ENCODE results near the gene CENPE.

Gene CENPE

DNA sequence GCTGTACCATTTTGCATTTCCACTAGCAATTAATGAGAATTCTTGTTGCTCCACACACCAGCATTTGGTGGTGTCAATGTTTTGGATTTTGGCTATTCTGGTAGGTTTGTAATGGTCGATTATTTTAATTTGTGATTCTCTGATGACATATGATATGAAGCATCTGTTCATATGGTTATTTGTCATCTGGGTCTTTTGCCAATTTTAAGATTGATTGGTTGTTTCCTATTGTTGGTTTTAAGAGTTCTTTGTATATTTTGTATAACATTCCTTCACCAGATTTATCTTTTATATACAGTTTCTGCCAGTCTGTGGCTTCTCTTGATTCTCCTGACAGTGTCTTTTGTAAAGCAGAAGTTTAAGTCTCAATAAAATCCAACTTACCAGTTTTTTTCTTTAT is 80.0 kb downstream of the CENPE start:
- Histone ChIP-seq H3K9me2 (replicated peaks; ENCODE audit: control insufficient read depth, low read length) (no peaks in the 10 kb centered on the region), H3K79me2 (ENCODE audit: control insufficient read depth, low read length) (no peaks in the 10 kb centered on the region), H3K27ac (ENCODE audit: low read depth, low read length) (no peak overlapping the region), H3K4me2 (ENCODE audit: low read length) (no peak overlapping the region), H3F3A (ENCODE audit: control insufficient read depth, insufficient read depth) (peaks cover 3% of the 10 kb centered on the region), H3K27me3 (ENCODE audit: control insufficient read depth, low read length) (no peaks in the 10 kb centered on the region), H4K20me1 (ENCODE audit: control insufficient read depth, insufficient read depth, low read depth, low read length) (no peaks in the 10 kb centered on the region), H3K4me1 (ENCODE audit: control insufficient read depth, low read length) (no peaks in the 10 kb centered on the region), H3K36me3 (ENCODE audit: control insufficient read depth, low read length) (peaks cover 64% of the 10 kb centered on the region), H3K9me3 (ENCODE audit: control insufficient read depth, insufficient read depth, low read length) (no peaks in the 10 kb centered on the region), H3K4me3 (ENCODE audit: low read length) (no peak overlapping the region)
- TF ChIP-seq, protein P1, sequence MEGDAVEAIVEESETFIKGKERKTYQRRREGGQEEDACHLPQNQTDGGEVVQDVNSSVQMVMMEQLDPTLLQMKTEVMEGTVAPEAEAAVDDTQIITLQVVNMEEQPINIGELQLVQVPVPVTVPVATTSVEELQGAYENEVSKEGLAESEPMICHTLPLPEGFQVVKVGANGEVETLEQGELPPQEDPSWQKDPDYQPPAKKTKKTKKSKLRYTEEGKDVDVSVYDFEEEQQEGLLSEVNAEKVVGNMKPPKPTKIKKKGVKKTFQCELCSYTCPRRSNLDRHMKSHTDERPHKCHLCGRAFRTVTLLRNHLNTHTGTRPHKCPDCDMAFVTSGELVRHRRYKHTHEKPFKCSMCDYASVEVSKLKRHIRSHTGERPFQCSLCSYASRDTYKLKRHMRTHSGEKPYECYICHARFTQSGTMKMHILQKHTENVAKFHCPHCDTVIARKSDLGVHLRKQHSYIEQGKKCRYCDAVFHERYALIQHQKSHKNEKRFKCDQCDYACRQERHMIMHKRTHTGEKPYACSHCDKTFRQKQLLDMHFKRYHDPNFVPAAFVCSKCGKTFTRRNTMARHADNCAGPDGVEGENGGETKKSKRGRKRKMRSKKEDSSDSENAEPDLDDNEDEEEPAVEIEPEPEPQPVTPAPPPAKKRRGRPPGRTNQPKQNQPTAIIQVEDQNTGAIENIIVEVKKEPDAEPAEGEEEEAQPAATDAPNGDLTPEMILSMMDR (IDR thresholded peaks at IDR 0.05; ENCODE audit: low read depth, low read length, poor library complexity, severe bottlenecking): no peak
- TF ChIP-seq EZH2phosphoT487 (IDR thresholded peaks at IDR 0.05; ENCODE audit: borderline replicate concordance, low read length): no peak

GRCh38 chr4:103111598-103111997 is 86.5 kb downstream of the CENPE start:
- TF ChIP-seq, protein P1 (IDR thresholded peaks at IDR 0.05; ENCODE audit: low read depth, low read length, poor library complexity, severe bottlenecking): no peak
- TF ChIP-seq EZH2phosphoT487 (IDR thresholded peaks at IDR 0.05; ENCODE audit: borderline replicate concordance, low read length): no peak

GRCh38 chr4:103108542-103108941 is 89.6 kb downstream of the CENPE start:
- Histone ChIP-seq H3K27me3 (ENCODE audit: control insufficient read depth, low read length) (no peaks in the 10 kb centered on the region), H3K79me2 (ENCODE audit: control insufficient read depth, low read length) (no peaks in the 10 kb centered on the region), H3K9me2 (replicated peaks; ENCODE audit: control insufficient read depth, low read length) (no peaks in the 10 kb centered on the region), H3K36me3 (ENCODE audit: control insufficient read depth, low read length) (peaks cover 58% of the 10 kb centered on the region), H3K4me3 (ENCODE audit: low read length) (no peak overlapping the region), H3K27ac (ENCODE audit: low read depth, low read length) (no peak overlapping the region), H3K4me2 (ENCODE audit: low read length) (no peak overlapping the region), H4K20me1 (ENCODE audit: control insufficient read depth, insufficient read depth, low read depth, low read length) (no peaks in the 10 kb centered on the region; the same call in 1 of the 2 replicates), H3K4me1 (ENCODE audit: control insufficient read depth, low read length) (no peaks in the 10 kb centered on the region), H3F3A (ENCODE audit: control insufficient read depth, insufficient read depth) (peaks cover under 1% of the 10 kb centered on the region; the same call in 1 of the 2 replicates), H3K9me3 (ENCODE audit: control insufficient read depth, insufficient read depth, low read length) (no peaks in the 10 kb centered on the region)
- no peak for TF ChIP-seq EZH2phosphoT487 (IDR thresholded peaks at IDR 0.05; ENCODE audit: borderline replicate concordance, low read length)
- TF ChIP-seq, protein P1 (IDR thresholded peaks at IDR 0.05; ENCODE audit: low read depth, low read length, poor library complexity, severe bottlenecking): no peak

More at GRCh38 chr4:103111598-103111997, 86.5 kb downstream of the CENPE start:
- H3K27me3 ChIP-seq (ENCODE audit: control insufficient read depth, low read length): no peaks in the 10 kb centered on the region
- peaks cover 3% of the 10 kb centered on the region for H3F3A ChIP-seq (ENCODE audit: control insufficient read depth, insufficient read depth)
- no peaks in the 10 kb centered on the region for H3K9me2 ChIP-seq (replicated peaks; ENCODE audit: control insufficient read depth, low read length)
- peaks cover 67% of the 10 kb centered on the region for H3K36me3 ChIP-seq (ENCODE audit: control insufficient read depth, low read length)
- no peaks in the 10 kb centered on the region for H3K4me1 ChIP-seq (ENCODE audit: control insufficient read depth, low read length)
- no peak overlapping the region for H3K4me3 ChIP-seq (ENCODE audit: low read length)
- H3K27ac ChIP-seq (ENCODE audit: low read depth, low read length): no peak overlapping the region
- no peaks in the 10 kb centered on the region; the same call in 1 of the 2 replicates for H4K20me1 ChIP-seq (ENCODE audit: control insufficient read depth, insufficient read depth, low read depth, low read length)
- no peak overlapping the region for H3K4me2 ChIP-seq (ENCODE audit: low read length)
- no peaks in the 10 kb centered on the region for H3K79me2 ChIP-seq (ENCODE audit: control insufficient read depth, low read length)
- no peaks in the 10 kb centered on the region for H3K9me3 ChIP-seq (ENCODE audit: control insufficient read depth, insufficient read depth, low read length)
